Head of caudate nucleus (tissue), 42 donors: ENCODE results near the gene SHROOM2.

Source experiments
- DNase-seq, 42 donors: peaks; one replicate each; pipeline versions ENCODE4 v3.0.0 to v3.0.0-alpha.2; 2020 to 2021; ENCODE audit warnings: mixed read lengths in 7 of 42
- intact Hi-C: fragments of 100-400 bp; cut with DNase I; formaldehyde crosslinking; loops from one replicate; pipeline ENCODE4 v1.15.0; 2022

The SHROOM2 gene

DNA sequence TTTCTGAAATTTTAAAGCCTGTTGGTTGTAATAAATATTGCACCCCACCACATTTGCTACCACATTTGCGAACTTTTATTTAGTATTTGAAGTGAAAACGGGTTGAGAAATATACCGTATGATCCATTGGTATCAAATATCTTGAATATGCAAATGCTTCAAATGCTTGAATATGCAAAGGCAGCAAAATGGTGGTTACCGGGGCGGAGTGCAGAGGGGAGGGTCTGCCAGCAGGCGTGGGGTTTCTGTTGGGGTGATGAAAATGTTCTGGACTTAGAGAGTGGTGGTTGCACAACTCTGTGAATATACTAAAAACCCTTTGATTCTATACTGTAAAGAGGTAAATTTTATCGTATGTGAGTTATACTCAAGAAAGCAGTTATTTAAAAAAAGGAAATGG is 35.3 kb downstream of the SHROOM2 start:
- DNase-seq: no peak
- intact Hi-C loops: no loop called here

GRCh38 chrX:9824554-9824953 is 38.3 kb downstream of the SHROOM2 start:
- intact Hi-C loops: no loop called here
- DNase-seq: no peak

- intact Hi-C loops: no loop called here
- DNase-seq: no peak
Observed at GRCh38 chrX:9825129-9825790, 39.0 kb downstream of the SHROOM2 start.

- intact Hi-C loops: no loop called here
- no peak for DNase-seq
Observed at GRCh38 chrX:9825966-9826365, 39.7 kb downstream of the SHROOM2 start.

DNA sequence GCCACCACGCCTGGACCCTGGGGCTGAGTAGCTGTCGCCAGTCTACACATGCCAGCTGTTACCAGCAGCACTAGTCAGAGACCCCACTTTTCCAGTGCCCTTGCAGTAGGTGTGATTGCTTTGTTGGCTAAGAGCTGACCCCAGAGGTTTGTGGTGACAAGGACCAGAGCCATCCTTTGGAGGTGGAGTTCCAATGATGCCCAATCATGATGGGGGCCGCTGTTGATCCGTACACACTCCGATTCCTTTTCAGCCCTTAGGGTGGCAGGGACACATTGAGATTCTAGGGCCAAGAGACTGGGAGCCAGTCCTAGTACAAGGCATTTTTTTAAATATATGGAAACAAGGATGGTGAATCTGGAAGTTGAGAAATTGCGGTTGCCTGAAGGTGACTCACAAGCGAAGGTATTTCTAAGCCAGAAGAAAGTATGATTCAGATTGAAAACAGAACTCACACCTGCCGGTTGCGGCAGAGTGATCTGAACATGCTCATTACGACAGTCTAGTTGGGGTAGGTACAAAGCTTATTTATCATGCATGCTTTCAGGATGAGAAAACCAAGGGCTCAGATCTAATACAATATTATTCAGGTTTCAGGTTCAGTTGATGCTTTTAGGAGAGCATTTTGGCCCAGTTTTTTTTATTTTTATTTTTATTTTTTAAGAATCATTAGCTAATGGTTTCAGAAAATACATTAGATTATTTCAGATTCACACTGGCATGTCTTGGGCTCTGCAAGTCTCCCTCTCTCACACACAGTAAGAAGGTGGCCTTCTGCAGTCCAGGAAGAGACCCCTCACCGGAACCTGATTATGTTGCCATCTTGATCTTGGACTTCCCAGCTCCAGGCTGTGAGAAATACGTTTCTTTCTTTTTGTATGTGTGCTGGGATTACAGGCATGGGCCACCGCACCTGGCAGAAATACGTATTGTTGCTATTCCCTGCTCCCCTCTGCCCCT is 43.4 kb downstream of the SHROOM2 start:
- intact Hi-C loops: no loop called here
- no peak for DNase-seq

- intact Hi-C loops: no loop called here
- no peak for DNase-seq
Observed at GRCh38 chrX:9832811-9833210, 46.6 kb downstream of the SHROOM2 start.

DNA sequence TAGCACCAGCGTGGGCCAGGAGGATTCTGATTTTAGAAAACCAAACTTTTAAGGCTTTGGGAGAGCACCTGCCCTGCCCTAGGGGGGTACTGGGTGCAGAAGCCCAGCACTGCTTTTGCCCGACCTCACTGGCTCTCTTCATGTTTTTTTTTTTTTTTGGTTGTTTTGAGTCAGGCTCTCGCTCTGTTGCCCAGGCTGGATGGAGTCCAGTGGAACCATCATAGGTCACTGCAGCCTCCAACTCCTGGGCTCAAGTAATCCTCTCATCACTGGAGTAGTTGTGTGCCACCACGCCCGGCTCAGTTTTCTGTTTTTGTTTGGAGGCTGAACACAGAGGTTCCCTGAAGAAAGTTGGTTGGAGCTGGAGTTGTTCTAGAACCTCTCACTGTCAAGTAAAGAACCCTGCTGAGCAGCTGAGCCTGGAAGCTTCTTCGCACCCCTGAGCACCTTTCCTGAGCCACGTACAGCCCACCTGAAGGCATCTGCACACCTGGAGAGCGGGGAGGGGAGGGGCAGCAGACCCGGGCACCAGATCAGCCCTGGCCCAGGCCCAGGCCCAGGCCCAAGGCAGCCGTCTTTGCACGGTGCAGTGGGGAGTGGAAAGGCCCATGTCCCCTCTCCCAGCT is 49.5 kb downstream of the SHROOM2 start:
- intact Hi-C loops: no loop called here
- DNase-seq: peak in 5 of 42 donors; percentile 2 to 38 (median 7)

- no peak for DNase-seq
- intact Hi-C loops: no loop called here
Observed at GRCh38 chrX:9842541-9842940, 56.3 kb downstream of the SHROOM2 start.

DNA sequence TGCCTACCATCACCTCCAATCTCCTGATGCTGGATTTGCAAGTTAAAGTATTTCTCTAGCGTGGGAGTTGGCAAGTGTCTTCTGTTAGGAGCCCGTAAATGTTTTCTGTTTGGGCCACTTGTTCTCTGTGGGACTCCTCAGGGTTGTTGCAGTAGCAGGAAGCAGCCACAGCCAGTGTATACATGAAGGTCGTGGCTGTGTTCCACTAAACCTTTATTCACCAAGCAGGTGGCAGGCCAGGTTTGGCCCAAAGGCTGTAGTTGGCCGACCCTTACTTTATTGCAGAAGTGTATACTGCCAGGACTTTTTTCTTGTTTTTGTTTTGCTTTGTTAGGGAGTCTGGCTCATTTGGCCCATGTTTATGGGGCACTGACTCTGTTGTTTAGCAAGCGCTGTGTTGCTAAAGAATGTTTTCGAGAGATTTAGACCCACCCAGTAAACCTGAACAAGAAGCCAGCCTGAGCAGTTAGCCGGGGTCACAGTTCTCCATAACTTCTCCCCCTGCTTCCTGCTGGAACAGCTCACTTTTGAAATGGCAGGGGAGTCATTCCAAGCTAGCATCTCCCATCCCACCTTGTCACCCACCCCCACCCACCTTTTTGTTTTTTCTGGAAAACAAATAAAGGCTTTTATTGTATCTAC is 58.8 kb downstream of the SHROOM2 start:
- intact Hi-C loops: no loop called here
- DNase-seq: no peak

DNA sequence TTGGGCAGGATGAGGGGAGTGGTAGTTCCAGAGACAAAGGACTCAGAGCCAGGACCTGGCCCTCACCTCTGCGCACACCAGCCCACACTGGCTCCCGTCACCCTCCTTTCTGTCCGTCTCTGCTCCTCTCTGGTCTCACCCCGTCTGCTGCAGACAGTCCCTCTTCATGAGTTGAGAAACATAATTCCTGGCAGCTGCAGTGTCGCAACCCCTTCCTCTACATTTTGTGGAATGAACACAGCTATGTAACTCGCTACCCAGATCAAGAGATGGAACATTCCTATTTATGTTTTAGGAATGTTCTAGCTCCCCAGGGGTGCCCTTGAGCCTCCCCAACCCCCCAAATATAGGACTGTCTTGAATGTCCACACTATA is 59.3 kb downstream of the SHROOM2 start:
- intact Hi-C loops: no loop called here
- no peak for DNase-seq

DNA sequence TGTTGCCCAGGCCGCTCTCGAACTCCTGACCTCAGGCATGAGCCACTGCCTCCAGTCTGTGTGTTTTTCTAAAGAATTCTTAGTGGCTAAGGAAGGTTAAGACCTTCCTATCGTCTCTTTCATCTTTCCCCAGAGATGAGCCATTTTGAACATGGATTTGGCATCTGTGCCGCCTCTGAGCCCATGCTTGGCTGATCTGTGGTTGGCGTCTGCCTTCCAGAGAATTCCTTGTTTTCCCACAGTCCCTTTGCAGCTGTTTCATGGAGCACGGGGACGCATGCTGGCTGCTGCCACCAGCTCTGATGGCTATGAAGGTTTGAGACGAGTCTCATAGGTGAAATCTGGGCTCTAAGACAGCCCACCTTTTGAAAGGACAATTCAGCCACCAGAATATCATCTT is 60.4 kb downstream of the SHROOM2 start:
- intact Hi-C loops: no loop called here
- DNase-seq: no peak

- no peak for DNase-seq
- intact Hi-C loops: no loop called here
Observed at GRCh38 chrX:9847071-9847470, 60.8 kb downstream of the SHROOM2 start.

GRCh38 chrX:9848718-9849479 is 62.7 kb downstream of the SHROOM2 start:
- DNase-seq: peak in 5 of 42 donors; percentile 12 to 37 (median 20)
- intact Hi-C loops: no loop called here

- intact Hi-C loops: no loop called here
- no peak for DNase-seq
Observed at GRCh38 chrX:9851890-9852289, 65.7 kb downstream of the SHROOM2 start.

- intact Hi-C loops: no loop called here
- no peak for DNase-seq
Observed at GRCh38 chrX:9853307-9853706, 67.1 kb downstream of the SHROOM2 start.

DNA sequence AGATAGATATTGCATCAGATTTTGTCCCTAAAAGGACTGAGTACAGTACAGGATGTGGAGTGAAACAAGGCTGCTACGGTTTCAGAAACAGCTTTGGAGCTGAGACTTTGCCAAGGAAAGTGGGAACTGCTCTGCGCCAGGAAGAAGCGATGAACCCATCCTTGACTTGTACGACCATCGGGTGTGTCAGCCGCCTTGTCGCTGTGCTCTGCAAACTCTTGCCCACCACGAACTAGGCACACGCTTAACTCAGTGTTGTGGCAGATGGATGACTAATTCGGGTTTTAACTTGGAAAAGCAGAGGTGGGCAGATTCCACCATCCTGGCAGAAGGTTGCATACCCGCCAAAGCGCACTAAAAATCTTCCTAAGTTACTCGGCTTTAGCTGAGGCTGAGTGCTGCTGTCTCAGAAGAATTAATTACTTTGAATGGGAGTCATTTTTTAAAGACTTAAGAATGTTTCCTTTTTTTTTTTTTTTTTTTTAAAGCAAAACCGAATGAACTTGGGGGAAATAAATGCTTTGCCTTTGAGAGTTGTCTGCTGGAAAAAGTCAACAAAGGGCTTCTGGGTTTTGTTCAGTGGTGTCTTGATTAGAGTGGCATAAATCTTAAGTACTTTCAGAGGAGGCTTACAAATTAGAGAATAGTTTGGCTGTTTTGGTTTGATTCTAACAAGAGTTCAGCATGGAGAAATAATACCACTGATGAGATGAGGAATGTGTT is 69.5 kb downstream of the SHROOM2 start:
- intact Hi-C loops: no loop called here
- DNase-seq: peak in 14 of 42 donors; percentile 6 to 56 (median 35)

DNA sequence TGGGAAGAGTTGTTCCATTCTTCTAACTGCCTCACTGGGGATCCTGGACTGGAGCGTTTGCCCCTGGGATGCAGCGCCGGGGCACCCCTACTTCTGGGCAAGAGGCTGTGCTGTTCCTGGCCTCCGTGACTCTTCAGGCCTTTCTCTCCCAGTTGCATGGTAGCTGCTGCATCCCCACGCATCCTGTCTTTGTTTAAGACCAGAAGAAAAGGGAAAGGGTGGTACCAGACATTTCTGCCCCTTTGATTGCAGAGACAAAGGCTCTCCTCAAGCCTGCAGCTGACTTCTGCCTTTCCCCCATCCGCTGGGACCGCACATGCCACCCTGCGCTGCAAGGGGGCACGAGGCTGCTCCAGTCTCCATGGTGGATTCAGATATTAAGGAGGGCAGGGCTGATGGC is 70.4 kb downstream of the SHROOM2 start:
- intact Hi-C loops: no loop called here
- no peak for DNase-seq
